Astrocyte of the hippocampus (primary cell): ENCODE results near the gene HS3ST3B1.

Experiments used
- DNase-seq: peaks from one replicate; pipeline ENCODE4 v3.0.0; 2011; ENCODE audit warnings: low read depth, low spot score

Gene HS3ST3B1

GRCh38 chr17:14303343-14304221 lies 2.7 kb downstream of the HS3ST3B1 start:
- peak; percentile 60 for DNase-seq

- no peak for DNase-seq
Measured at GRCh38 chr17:14304222-14304772, 3.4 kb downstream of the HS3ST3B1 start.

GRCh38 chr17:14304773-14305517 lies 4.1 kb downstream of the HS3ST3B1 start:
- peak; percentile 37 for DNase-seq

GRCh38 chr17:14305785-14306496 lies 5.1 kb downstream of the HS3ST3B1 start:
- no peak for DNase-seq

GRCh38 chr17:14306596-14306995 lies 5.7 kb downstream of the HS3ST3B1 start:
- DNase-seq = no peak

GRCh38 chr17:14307560-14308024 lies 6.7 kb downstream of the HS3ST3B1 start:
- peak; percentile 73 for DNase-seq

- no peak for DNase-seq
Measured at GRCh38 chr17:14308636-14308964, 7.7 kb downstream of the HS3ST3B1 start.

GRCh38 chr17:14308965-14309879 lies 8.3 kb downstream of the HS3ST3B1 start:
- peak; percentile 99 for DNase-seq

- peak; percentile 16 for DNase-seq
Measured at GRCh38 chr17:14310101-14310500, 9.2 kb downstream of the HS3ST3B1 start.

- DNase-seq = no peak
Measured at GRCh38 chr17:14310605-14311004, 9.7 kb downstream of the HS3ST3B1 start.

- no peak for DNase-seq
Measured at GRCh38 chr17:14311186-14311705, 10.4 kb downstream of the HS3ST3B1 start.

- DNase-seq = no peak
Measured at GRCh38 chr17:14311981-14312380, 11.1 kb downstream of the HS3ST3B1 start.

GRCh38 chr17:14312522-14312921 lies 11.6 kb downstream of the HS3ST3B1 start:
- no peak for DNase-seq

GRCh38 chr17:14316126-14316832 lies 15.4 kb downstream of the HS3ST3B1 start:
- peak; percentile 34 for DNase-seq

- no peak for DNase-seq
Measured at GRCh38 chr17:14317383-14317782, 16.5 kb downstream of the HS3ST3B1 start.

GRCh38 chr17:14318109-14318917 lies 17.4 kb downstream of the HS3ST3B1 start:
- no peak for DNase-seq

- no peak for DNase-seq
Measured at GRCh38 chr17:14318918-14319205, 18.0 kb downstream of the HS3ST3B1 start.

GRCh38 chr17:14320098-14320497 lies 19.2 kb downstream of the HS3ST3B1 start:
- DNase-seq = no peak
